Measurements from ENCODE around the gene KRABD2.
A peak's percentile ranks its signal among the peaks of the same experiment; 100 is the strongest.
"Not testable (repeated sequence)": the region's sequence is repeated elsewhere in the genome, so short reads cannot be mapped to it uniquely, and the experiment has no call there.

Gene KRABD2

DNA sequence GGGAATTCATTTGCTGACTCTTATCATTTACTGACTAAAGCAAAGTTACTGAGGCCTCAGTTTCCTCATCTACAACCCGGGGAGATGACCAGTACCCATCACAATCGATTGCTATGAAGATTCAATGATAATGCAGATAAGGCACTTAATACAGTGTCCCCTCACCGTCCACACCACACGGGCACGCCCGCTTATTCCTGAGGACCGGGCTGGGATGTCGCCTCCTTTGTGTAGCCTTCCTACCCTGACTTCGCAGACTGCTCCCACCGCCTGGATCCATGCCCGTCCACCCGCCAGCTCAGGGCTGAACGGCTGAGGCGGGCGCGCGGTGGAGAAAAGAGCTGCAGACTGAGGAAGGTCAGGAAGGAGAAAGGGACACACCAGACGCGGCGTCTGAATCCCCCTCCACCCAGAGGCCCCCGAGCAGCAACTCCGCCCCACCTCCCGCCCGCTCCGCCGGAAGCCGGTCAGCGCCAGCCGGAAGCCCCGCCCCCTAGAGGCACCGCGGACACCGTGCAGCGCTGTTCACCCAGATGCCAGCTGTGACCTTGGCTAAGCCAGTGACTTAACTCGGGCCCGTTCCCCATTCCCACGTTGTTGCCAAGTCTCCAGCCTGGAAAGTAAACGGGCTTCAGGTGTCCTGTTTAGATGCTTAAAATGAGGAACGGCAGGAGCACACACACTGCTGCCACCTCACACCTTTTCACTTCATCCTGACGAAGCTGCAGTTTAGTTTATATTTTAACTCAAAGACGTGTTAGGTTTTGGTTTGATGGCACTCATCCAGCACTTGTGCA is at the start of gene KRABD2:
Gene KRABD2, minus strand, starts transcription at position 434 of the 797 bp plus-strand sequence.
- DNase-seq: peak; percentile 89 to 90

DNA sequence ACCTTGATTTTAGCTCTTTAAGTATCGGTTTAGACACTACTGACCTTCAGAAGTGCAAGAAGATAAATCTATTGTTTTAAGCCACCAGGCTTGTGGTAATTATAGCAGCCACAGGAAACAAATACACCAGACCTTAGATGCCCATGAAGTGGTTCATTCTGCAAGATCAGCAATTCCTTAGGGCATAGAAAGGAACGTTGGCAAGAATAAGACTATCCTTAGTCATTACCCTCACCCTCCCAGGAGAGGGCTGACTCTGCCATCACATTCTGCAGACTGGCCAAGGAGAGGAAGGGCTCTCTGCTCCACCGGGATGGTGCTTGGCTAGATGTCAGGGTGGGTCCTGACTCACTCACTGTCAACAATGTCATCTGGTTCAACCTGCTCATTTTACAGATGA is 45.1 kb upstream of the KRABD2 start:
- no peak for DNase-seq

DNA sequence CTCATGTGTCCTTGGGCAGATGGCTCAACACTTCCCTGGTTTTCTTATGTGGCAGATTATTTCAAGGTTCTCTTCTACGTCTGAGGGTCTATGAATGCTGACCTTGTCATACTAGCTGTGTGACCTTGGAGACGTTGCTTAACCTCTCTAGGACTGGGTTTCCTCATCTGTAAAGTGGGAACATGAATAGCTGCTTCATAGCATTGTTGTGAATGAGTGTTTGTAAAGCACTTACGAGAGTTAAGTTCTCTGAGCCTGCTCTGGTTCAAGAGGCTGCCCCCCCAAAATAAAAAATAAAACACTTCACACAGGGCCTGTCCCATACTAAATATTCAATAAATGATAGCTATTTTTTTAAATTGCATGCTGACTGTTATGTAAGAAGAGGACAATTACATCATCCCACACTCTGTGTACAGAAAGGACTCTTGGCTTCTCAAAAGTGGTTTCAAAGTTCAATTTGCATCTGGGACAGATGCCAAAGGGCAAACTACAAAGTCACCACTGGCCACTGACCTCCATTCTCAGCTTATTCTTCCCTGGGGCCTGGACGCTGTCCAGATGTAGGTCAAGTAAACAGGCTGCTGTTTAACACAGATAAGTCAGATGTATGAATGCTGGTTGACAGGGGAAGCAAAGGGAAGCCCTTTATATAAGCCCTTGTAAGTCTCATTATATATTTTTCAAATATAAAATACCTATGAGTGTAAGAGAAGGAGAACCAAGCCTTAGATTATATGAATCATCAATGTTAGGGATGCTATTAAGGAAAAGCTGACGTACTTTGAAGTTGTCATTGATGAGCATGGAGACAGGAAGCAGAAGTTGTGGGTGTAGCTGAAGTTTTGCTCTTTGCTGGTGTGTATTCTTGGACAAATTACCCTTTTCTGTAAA is 43.8 kb upstream of the KRABD2 start:
- peak in 1 of 2 donors; percentile 17 for DNase-seq

DNA sequence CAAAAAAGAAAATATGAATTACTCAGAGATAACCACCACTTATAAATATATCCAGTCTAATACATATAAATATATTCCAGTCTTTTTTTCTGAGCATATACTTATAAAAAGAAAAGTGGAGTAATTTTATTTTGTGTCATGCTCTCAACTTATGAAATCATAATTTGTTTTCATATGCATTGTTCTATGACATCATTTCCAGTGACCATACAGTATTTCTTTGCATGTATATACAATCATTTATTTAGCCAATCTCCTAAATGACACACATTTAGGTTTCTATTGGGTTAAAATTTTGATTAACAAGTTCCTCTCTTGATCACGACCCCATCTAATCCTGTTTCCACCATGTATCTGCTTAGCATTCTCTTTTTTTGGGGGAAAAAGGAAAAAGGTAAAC is 42.8 kb upstream of the KRABD2 start:
- no peak for DNase-seq

DNA sequence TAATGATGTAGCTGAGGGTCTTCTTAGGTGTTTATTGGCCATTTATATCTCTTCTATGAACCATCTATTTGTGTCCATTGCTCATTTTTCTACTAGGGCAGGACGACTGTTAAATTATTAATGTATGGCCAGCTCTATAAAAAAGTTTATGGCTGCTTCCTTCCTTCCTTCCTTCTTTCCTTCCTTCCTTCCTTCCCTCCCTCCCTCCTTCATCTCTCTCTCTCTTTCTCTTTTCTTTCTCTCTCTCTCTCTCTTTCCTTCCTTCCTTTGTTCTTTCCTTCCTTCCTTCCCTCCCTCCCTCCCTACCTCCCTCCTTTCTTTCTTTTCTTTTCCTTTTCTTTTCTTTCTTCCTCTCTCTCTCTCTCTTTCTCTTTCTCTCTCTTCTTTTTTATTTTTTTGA is 42.0 kb upstream of the KRABD2 start:
- DNase-seq: no peak

DNA sequence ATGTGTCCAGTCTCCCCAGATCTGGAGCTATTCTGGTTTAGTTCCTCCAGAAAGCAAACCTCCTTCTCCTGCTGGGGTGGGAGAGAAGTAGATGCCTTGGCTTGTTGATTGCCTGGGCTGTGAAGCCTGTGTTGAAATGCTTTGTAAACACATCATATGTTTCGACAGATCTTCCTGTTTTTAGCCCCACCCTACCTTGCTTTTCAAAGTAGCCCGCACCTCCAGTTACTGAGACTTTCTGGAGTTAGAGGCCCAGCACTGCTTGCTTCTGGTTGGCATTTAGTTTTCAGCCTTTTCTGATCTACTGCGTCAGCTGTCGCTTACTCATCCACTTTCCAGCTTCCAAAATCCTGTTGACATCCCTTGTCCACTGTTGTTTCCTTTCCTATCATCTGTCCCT is 41.3 kb upstream of the KRABD2 start:
- DNase-seq: peak in 1 of 2 donors; percentile 51

DNA sequence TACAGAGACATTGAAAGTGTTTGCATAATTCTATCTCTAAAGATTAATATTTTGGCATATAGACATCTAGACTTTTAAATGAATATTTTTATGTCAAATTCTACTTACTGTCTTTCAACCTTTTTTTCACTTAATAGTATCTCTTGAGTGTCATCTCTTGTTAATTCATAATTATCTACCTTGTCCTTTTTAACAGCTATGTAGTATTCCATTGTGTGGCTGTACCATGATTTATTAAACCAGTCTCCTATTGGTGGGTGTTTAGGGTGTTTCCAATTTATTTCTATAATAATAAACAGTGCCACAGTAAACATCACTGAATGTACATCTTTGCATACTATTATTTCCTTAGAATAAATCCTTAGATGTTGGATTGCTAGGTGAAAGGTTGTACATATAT is 37.4 kb upstream of the KRABD2 start:
- no peak for DNase-seq

DNA sequence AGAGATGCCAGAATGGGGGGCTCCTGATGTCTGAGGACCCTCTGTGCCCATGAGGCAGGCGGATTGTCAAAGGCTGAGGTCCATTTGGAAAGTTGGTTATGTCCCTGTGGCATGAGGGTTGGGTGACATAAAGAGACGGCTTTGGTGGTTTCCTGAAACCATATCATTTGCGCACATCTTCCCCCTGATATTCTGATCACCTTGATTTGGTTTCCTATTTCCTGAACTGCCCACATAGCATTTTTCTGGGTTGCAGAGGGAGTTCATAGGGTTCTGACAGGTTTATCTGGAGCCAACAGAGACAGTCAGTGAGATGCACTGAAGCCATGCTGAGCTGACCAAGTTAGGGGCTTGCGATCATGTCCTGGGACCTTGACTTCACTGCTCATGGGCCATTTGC is 36.8 kb upstream of the KRABD2 start:
- DNase-seq: peak in 1 of 2 donors; percentile 17

DNA sequence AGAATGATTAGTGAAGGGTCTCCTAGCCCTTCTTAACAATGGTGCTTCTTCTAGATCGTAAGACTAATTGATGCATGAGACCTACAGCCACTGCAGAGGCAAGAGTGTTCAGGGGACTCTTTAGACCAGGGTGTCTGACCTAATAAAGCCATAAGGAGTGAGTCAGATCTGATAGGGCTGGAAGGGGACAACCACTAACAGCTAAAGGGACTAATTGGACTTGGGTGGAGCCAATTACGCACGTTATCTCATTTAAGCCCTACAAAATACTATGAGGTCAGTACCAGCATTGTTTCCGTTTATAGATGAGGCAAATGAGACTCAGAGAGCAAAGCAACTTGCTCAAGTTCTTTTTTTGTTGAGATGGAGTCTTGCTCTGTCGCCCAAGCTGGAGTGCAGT is 35.6 kb upstream of the KRABD2 start:
- DNase-seq: no peak

DNA sequence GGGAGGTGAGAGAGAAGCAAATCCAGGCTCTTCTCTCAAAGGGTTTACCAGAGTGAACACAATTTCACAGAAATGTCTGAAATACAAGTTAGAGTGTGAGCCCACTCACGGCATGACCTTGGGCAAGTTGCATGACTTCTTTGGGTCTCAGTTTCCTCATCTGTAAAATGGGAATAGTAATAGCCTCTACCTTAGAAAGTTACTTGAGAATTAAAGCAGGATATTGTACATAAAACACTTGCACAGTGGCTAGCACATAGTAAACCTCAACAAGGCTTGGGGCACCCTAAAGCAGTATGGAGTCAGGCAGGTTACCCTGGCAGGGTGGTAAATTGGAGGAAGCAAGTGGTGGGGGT is 34.4 kb upstream of the KRABD2 start:
- no peak for DNase-seq

DNA sequence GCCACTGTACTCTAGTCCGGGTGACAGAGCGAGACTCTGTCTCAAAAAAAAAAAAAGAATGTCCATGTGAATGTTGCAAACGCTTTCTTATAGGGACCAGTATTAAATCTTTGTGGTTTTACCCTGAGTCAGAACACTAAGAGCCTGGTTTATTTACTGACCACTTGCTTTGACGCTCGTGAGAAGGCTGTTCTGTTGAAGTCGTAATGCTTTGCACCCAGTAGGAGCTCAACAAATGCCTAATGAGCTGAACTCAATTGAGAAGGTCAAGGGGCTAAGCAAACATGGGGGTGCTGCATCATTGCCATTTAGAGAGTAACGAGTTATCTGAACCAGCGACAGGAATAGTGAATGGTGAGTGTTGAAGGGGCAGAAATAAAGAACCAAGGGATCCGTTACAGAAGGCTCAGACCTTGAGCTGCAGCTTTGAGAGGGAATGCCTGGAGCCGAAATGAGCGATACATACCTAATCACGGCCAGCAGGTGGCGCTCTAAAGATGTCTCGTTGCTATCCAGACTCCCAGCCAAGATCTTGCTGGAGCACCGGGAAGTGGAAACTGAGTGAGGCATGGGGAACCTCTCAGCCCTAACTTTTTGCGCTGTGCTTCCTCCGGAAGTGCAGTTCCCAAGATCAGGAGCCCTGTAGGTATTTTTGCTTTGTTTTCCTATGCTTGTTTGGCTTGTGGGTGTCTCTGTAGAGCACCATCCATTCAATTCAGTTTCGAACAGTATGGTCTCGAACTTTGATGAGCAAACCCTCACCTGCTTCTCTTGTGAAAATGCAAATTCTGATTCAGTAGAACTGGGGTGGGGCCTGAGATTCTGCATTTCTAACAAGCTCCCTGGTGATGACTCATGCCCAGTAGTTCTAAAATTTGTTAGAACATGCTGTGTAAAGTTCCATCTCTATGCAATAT is 33.7 kb upstream of the KRABD2 start:
- peak; percentile 71 to 77 for DNase-seq

DNA sequence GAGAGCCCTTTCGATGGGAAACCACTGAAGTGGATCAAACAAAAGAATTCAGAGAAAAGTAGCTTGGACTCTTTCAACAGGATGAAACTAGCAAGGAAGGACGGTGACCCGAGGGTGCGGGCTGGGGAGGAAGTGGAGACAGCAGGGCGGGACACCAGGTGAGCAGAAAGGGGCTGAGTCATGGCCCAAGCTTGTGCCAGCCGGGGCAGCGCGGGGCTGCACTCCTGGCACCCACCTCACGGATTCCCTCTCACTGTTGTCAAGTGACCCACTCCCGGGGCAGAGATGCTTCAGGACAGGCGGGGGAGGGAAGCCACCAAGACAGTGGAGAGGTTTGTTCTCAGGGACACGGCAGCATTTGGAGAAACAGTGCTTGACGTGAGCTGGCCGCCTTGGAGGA is 31.9 kb upstream of the KRABD2 start:
- no peak for DNase-seq

DNA sequence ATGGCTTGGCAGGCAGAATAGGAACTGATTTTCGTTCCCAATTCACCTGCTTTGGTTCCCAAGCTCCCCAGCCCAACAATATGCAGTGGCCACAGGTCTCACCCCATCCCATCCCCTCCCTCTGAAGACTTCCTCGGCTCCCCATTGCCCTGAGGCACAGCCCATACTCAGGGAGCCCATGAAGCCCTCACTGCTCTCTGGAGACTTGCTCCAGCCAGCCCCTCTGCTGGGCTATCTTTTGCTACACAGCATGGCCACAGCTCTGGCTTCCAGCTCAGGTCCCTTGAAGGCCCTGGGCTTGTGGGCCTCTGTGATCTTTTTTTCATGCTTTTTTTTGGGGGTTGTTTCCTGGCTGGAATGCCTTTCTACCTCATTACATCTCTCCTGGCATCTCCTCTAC is 29.7 kb upstream of the KRABD2 start:
- no peak for DNase-seq

DNA sequence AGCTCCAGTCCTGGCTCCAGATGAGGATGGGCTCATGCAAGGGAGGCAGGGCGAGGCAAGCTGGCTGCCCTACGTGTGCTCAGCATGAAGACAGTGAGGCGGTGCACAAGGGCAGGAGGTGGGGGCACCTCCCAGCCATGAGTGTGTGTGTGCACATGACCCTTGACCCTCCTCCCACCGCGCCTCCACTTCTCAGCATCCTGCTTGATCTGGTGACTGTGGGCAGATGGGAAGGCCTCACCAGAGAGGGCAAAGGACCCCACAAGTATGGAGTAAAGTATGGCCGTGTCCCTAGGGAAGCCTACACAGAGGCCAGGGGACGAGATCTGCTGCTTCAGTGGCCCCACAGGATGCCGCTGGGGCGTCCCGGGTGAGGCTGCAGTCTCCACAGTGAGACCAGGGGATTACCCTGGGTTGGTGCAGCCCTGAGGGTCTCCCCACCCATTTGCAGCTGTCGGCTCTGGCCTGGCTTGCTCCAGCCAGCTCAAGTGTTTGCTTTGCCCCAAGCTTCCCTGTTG is 29.1 kb upstream of the KRABD2 start:
- DNase-seq: no peak

DNA sequence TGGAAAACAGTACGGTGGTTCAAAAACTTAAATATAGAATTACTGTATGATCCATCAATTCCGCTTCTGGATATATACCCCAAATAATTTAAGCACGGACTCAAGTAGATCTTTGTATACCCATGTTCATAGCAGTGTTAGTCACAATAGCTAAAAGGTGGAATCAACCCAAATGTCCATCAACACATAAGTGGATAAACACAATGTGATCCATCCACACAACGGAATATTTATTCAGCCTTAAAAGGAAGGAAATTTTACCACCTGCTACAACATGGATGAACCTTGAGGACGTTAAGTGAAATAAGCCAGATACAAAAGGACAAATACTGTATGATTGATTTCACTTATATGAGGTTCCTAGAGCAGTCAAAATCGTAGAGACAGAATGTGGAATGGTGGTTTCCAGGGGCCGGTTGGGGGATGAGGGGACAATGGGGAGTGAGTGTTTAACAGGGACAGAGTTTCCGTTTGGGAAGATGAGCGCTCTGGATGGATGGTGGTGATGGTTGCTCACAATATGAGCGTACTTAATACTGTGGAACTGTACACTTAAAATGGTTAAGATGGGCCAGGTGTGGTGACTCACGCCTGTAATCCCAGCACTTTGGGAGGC is 26.5 kb upstream of the KRABD2 start:
- no peak for DNase-seq

DNA sequence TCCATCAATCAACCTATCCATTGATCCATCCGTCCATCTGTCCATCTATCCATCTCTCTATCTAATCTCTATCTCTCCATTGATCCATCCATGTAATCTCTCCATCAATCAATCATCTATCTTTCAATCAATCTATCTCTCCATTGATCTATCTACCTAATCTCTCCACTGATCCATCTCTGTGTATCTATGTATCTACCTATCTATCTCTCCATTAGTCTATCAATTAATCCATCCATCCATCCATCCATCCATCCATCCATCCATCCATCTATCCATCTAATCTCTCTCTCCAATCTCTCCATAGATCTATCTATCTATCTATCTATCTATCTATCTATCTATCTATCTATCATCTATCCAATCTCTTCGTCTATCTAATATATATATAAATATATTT is 24.6 kb upstream of the KRABD2 start:
- no peak for DNase-seq

DNA sequence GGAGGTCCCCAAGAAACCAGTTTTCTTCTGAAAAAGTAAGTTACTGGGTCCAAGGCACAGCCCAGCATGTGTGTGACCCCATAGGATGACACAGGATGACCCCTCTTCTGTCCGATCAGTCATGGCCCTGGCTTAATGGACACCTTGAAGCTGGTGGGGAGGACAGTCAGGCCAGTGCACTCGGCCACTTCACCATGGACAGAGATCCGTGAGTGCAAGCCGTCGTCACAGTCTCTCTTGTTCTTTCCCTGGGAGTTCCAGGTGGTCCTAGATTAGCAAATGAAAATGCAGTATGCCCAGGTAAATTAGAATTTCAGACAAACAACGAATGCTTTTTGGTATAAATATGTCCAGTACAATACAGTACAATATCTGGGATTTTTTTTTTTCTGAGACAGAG is 22.5 kb upstream of the KRABD2 start:
- no peak for DNase-seq

DNA sequence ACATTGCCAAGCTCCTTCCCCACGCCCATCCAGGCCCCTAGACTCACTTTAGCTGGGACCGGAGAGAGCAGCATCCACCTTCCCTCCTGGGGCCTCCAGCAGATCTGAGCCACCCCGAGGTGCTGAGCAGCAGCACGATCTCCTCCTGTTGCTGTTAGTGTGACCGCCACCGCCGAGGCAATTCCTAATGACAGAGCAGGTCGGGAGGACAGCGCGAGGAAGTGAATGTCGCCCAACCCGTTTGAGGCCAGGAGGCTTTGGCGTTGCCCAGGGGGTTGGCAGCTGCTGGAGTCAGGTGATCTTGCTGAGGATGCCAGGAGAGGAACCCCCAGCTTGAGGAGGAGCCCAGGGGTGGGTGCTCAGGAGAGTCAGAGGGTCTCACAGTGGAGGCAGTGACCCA is 21.1 kb upstream of the KRABD2 start, which contains the start of gene RNF222:
Gene RNF222, minus strand, starts transcription at position 192 of the 400 bp plus-strand sequence. CDS start 4,366 bp downstream, outside the sequence.
- DNase-seq: no peak

DNA sequence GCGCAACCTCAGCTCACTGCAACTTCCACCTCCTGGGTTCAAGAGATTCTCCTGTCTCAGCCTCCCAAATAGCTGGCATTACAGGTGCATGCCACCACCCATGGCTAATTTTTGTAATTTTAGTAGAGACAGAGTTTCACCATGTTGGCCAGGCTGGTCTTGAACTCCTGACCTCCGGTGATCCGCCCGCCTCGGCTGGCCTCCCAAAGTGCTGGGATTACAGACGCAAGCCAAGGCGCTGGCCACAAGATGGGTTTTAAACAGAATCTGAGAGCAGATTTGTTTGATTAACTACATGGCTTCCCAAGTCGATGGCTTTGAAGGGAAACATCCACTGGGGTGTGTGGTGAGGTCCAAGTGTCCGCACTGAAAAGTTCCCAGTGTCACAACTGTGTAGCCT is 18.0 kb upstream of the KRABD2 start:
- DNase-seq: not testable (repeated sequence)

DNA sequence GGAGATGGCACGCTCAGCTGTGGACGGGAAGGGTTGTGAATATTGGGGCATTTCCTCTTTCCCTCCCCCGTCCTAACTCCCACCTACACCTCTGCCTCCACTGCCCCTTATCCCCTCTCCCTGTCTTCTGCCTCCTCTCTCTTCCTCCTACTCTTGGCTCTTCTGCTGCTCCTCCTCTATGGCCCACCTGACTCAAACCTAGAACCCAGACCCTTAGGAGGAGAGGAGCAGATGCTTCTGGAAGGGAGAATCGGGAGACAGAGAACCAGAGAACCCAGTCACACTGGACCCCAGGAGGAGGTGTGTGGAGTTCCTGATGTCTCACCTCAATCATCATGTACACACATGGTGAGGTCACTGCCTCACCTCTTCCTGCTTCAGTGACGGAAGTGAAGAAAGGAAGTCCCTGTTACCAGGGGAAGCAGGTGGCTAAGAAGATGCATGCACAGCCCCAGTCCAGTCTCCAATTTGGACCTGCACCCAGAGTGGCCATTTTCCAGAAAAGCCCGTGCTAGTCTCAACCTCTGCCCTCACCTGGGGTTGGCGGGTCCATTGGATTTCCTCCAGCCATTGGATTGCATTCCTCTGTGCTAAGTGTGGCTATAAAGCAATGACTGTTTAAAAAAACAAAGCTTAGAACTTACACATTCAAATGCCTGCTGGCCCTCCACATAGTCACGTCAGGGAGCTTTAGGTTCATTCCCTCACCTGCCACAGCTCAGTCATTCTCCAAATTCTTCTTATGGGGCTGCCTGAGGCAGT is 17.1 kb upstream of the KRABD2 start:
- peak; percentile 65 to 66 for DNase-seq
